Caki2 (cell line): ENCODE data around the gene ZNF599. TPM values are rescaled to one million over a fixed set of nuclear protein-coding genes. Genes with fewer than 3 reads are reported as not detected.
"Not testable (repeated sequence)": the region's sequence is repeated elsewhere in the genome, so short reads cannot be mapped to it uniquely, and the experiment has no call there.

Source experiments
- DNase-seq: peaks from one replicate; pipeline ENCODE4 v3.0.0-alpha.2; 2015; ENCODE audit warnings: low read depth
- in situ Hi-C: cut with HindIII; loops from 2 replicates; pipeline ENCODE4 v1.10.0; 2016; ENCODE audit warnings: low sequenced_read_pairs, low pct_unique_long_range_greater_than_20kb, mixed read lengths
- total RNA-seq: library from RNA; depleted of rRNA; stranded (reverse); fragments of >200 nt; shearing (Covaris generic); gene quantifications from 2 replicates; pipeline ENCODE4 v1.2.3, GENCODE V29; 2014; ENCODE audit warnings: low replicate concordance; rRNA removed

ZNF599 gene
- 11.7 and 26.0 TPM in 2 replicates for total RNA-seq

DNA sequence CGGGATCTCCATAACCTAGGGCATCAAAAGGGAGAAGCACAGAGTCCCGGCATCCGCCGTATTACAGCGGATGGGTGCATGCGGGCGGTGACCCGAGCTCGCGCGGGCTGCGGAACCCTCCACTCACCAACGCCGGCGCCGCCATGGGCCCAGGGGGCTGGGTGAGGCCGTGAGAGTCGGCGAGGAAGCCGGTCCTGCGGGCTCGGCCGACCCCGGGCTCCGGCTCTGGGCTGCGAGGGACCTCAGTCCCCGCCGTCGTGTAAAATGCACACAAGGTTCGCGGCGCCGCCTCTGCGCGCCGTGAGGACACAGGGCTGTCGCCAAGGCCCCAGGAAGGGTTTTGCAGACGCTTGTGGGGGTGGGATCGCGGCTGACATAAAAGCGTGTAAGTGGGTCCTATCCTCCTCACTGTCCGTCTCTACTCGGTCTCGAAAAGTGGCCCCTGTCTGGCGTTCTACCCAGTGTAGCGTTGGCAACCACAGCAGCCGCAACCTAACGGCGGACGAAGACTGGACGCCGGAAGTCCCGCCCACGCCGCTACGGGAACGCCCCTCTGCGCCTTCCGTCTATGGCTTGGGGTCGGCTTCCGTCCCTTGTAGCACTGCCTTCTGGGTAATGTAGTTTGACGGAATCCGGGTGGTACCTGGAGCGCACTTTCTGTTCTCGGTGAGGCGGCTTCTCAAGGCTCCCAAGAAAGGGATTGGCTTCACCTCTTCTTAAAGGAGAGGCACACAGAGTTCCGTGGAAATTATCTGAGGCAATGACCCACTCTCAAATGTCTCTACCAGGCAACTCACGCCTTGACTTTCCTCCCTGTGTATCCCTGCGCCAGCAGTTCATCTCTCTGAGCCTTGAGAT lies at the start of gene ZNF599:
ZNF599 (minus strand) TSS at position 519 of the 858 bp plus-strand sequence; CDS start at position 145, 374 bp downstream.
- peak; percentile 86 for DNase-seq
- in situ Hi-C loops = no loop called here

GRCh38 chr19:34818270-34818669 lies 45.3 kb upstream of the ZNF599 start:
- in situ Hi-C loops = no loop called here

DNA sequence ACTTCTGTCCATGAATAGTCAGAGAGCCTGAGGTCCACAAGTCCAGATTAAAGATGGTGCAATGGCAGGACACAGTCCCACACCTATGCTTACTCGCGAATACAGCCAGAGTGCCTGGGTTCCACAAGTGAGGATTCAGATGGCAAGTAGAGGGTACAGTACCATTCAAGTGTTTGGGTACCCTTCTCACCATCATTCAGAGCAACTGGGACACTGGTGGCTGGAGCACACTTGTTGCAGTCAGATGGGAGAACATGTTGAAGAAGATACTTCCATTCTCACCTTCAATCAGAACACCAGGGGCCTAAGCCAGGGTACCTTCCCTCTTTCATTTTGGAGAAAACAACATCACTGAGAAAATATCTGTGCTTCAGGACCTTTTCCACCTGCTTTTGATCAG lies 43.7 kb upstream of the ZNF599 start:
- in situ Hi-C loops = no loop called here
- DNase-seq = no peak

More at GRCh38 chr19:34818270-34818669, 45.3 kb upstream of the ZNF599 start:
- DNase-seq = no peak

GRCh38 chr19:34808566-34808965 lies 35.6 kb upstream of the ZNF599 start:
- in situ Hi-C loops = no loop called here
- DNase-seq = peak; percentile 5

- no peak for DNase-seq
- in situ Hi-C loops = no loop called here
Measured at GRCh38 chr19:34806976-34807860, 34.2 kb upstream of the ZNF599 start.

GRCh38 chr19:34804115-34804514 lies 31.1 kb upstream of the ZNF599 start:
- DNase-seq = no peak
- in situ Hi-C loops = no loop called here

GRCh38 chr19:34796953-34797352 lies 23.9 kb upstream of the ZNF599 start:
- in situ Hi-C loops = not testable (repeated sequence)

GRCh38 chr19:34794066-34794960 lies 21.3 kb upstream of the ZNF599 start:
- in situ Hi-C loops = no loop called here
- DNase-seq = no peak

More at GRCh38 chr19:34796953-34797352, 23.9 kb upstream of the ZNF599 start:
- not testable (repeated sequence) for DNase-seq

GRCh38 chr19:34793565-34793964 lies 20.6 kb upstream of the ZNF599 start:
- in situ Hi-C loops = no loop called here
- DNase-seq = no peak

GRCh38 chr19:34788074-34788473 lies 15.1 kb upstream of the ZNF599 start:
- in situ Hi-C loops = no loop called here
- no peak for DNase-seq

DNA sequence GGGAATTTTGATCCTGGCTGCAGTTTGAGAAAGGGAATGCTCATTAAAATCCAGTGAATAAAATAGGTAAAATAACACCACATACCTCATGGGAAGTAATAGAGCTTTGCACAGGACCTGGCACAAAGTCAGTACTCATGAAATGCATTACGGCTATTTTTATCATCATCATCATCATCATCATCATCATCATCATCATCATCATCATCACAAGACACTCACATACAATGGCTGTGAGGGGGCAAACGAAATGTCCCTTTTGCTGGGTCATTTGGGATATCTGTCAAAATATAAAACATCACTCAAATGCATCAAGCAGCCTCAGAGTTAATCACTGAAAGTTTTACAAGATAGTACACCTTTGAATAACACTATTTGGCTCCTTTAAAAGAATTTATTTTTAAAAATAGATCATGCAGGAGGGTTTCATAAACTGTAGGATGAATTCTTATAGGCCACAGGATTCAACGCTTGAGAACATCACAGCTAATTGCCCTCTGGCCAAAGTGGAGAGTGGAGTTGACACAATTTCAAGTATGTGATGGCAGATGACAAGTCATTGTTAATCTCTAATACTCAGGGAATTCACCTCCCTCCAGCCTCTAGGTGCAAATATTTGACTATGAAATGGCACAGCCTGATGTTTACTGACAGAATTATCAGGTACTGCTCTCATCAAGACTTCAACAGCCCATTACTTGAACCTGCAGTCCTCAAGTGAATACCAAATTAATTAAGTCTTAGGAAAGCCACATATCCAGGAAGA lies 14.2 kb upstream of the ZNF599 start:
- in situ Hi-C loops = no loop called here
- DNase-seq = no peak

GRCh38 chr19:34786236-34786635 lies 13.2 kb upstream of the ZNF599 start:
- no peak for DNase-seq
- in situ Hi-C loops = no loop called here

- in situ Hi-C loops = no loop called here
- DNase-seq = no peak
Measured at GRCh38 chr19:34779652-34780051, 6.6 kb upstream of the ZNF599 start.

DNA sequence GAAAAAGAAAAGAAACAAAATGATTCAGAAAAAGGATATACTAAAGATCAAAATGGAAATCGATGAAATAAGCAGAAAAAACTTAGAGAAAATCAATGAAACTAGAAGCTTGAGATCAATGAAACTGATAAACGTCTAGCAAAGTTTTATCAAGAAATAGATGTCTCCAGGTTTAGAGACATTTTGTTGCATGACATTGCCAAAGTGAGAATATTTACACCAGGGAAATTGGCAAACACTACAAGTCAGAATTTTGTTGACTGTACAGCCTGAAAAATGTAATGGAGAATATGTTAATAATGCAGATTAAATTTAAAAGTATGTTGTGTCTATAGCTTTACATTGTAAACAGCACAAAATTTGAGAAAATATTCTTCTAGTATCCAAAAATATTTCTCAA lies 5.3 kb upstream of the ZNF599 start:
- no peak for DNase-seq
- in situ Hi-C loops = no loop called here

DNA sequence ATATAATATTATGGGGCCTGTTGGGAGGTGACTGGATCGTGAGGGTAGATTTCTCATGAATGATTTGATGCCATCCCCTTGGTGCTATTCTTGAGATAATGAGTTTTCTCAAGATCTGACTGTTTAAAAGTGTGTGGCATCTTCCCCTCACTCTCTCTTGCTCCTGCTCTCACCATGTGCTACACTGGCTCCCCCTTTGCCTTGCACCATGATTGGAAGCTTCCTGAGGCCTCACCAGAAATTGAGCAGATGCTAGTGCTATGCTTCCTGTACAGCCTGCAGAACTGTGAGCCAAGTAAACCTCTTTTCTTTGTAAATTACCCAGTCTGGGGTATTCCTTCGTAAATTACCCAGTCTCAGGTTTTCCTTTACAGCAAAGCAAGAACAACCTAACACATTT lies 1.8 kb upstream of the ZNF599 start:
- no peak for DNase-seq
- in situ Hi-C loops = no loop called here

DNA sequence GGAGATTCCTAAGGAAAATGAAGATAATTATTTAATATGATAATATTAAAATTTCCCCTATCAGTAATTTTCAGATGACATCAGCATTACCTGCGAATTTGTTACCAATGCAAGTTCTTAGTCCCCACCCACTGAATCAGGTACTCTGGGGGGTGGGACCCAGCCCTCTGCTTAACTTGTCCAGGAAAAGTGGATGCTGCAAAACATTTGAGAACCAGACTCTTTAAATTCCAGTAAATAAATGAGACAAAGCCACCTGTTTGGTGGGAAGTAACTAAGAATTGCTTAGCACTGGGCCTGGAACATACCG lies 495 bp upstream of the ZNF599 start:
- DNase-seq = no peak
- in situ Hi-C loops = no loop called here

GRCh38 chr19:34767951-34768350 lies 5.1 kb downstream of the ZNF599 start:
- in situ Hi-C loops = no loop called here
- no peak for DNase-seq

DNA sequence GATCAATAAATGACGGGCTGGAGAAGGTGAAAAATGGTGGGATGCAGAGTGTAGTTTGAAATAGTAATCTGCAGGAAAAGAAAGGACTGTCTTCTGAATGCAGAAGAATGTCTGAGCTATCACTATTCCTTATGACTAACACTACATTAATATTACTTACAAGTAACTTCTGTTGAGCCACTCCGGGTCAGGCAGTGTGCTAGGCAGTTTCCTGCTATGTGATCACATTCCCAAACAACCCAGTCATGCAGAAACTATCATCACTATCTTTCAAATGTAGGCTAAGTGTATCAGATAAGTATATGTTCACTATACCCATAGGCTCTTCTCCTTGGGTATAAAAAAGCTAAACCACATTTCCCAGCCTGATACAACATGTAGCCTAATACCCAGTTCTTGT lies 6.6 kb downstream of the ZNF599 start:
- in situ Hi-C loops = no loop called here
- no peak for DNase-seq
